Neuronal stem cell (in vitro differentiated cells): ENCODE results near the gene HAX1. TPM values are rescaled to one million over a fixed set of nuclear protein-coding genes. Genes with fewer than 3 reads are reported as not detected.

ENCODE experiments used
- DNase-seq: peaks from one replicate; pipeline ENCODE4 v3.0.0-alpha.2; 2013; ENCODE audit warnings: low spot score
- H2AFZ ChIP-seq: one replicate; pipeline ENCODE4 v1.6.1; 2013; ENCODE audit warnings: mild to moderate bottlenecking, low read length, inconsistent platforms
- H2AK5ac ChIP-seq: 2 replicates; pipeline ENCODE4 v1.6.1; 2013; ENCODE audit warnings: low read depth, mild to moderate bottlenecking, inconsistent platforms, low read length, moderate library complexity, mixed read lengths
- H2BK120ac ChIP-seq: 2 replicates; pipeline ENCODE4 v1.6.1; 2013; ENCODE audit warnings: low read depth, mild to moderate bottlenecking, inconsistent platforms, low read length, moderate library complexity, mixed read lengths
- H2BK12ac ChIP-seq: one replicate; pipeline ENCODE4 v1.6.1; 2013; ENCODE audit warnings: low read length, inconsistent platforms
- H2BK15ac ChIP-seq: 2 replicates; pipeline ENCODE4 v1.6.1; 2013; ENCODE audit warnings: mild to moderate bottlenecking, low read length, inconsistent platforms, mixed read lengths
- H2BK5ac ChIP-seq: one replicate; pipeline ENCODE4 v1.6.1; 2013; ENCODE audit warnings: inconsistent platforms, mild to moderate bottlenecking, low read length, moderate library complexity
- H3K14ac ChIP-seq: one replicate; pipeline ENCODE4 v1.6.1; 2013; ENCODE audit warnings: low read length, inconsistent platforms
- H3K18ac ChIP-seq: 2 replicates; pipeline ENCODE4 v1.6.1; 2013; ENCODE audit warnings: low read length, inconsistent platforms
- H3K23ac ChIP-seq: 2 replicates; pipeline ENCODE4 v1.6.1; 2013; ENCODE audit warnings: low read depth, mild to moderate bottlenecking, mixed read lengths, low read length, inconsistent platforms; ENCODE audit not compliant: poor library complexity
- H3K27ac ChIP-seq: replicated peaks from 3 replicates; pipeline ENCODE4 v1.5.1; 2013; ENCODE audit warnings: low read length, inconsistent platforms
- H3K27me3 ChIP-seq, 3 experiments: 2 replicates each; pipeline ENCODE4 v1.6.1; 2013; ENCODE audit warnings: low read length in 3 of 3, mild to moderate bottlenecking in 2 of 3, inconsistent platforms in 1 of 3, low read depth in 1 of 3, mixed read lengths in 1 of 3, moderate library complexity in 1 of 3; ENCODE audit not compliant: control insufficient read depth in 3 of 3, insufficient read depth in 3 of 3
- H3K36me3 ChIP-seq, 2 donors: replicated peaks in 1 of 2; 2 replicates each; pipeline ENCODE4 v1.6.1; 2013; ENCODE audit warnings: low read length in 2 of 2; ENCODE audit not compliant: control insufficient read depth in 2 of 2, insufficient read depth in 2 of 2
- H3K4ac ChIP-seq: 2 replicates; pipeline ENCODE4 v1.6.1; 2013; ENCODE audit warnings: inconsistent platforms, mild to moderate bottlenecking, low read length, moderate library complexity
- H3K4me1 ChIP-seq, 2 donors: 1 replicate in 1 of 2; 2 replicates in 1 of 2; pipeline ENCODE4 v1.6.1; 2013; ENCODE audit warnings: low read length in 2 of 2, low read depth in 1 of 2; ENCODE audit not compliant: control insufficient read depth in 2 of 2, insufficient read depth in 1 of 2
- H3K4me2 ChIP-seq: one replicate; pipeline ENCODE4 v1.6.1; 2013; ENCODE audit warnings: mild to moderate bottlenecking, low read length, inconsistent platforms; ENCODE audit not compliant: insufficient read depth, poor library complexity, severe bottlenecking
- H3K4me3 ChIP-seq, 2 donors: 2 replicates each; pipeline ENCODE4 v1.5.1; 2013; ENCODE audit warnings: low read length in 2 of 2, mild to moderate bottlenecking in 2 of 2, inconsistent platforms in 1 of 2, moderate library complexity in 1 of 2
- H3K79me1 ChIP-seq: one replicate; pipeline ENCODE4 v1.6.1; 2013; ENCODE audit warnings: low read depth, mild to moderate bottlenecking, inconsistent platforms, low read length, moderate library complexity
- H3K9ac ChIP-seq: one replicate; pipeline ENCODE4 v1.6.1; 2013; ENCODE audit warnings: mild to moderate bottlenecking, low read depth, low read length, inconsistent platforms; ENCODE audit not compliant: poor library complexity
- H3K9me3 ChIP-seq, 2 donors: replicated peaks in 1 of 2; 2 replicates each; pipeline versions ENCODE3 to v1.6.1; 2013; ENCODE audit warnings: low read length in 2 of 2, mild to moderate bottlenecking in 2 of 2, inconsistent platforms in 1 of 2, low read depth in 1 of 2, mixed read lengths in 1 of 2, moderate library complexity in 1 of 2; ENCODE audit not compliant: control insufficient read depth in 2 of 2, insufficient read depth in 1 of 2
- H4K8ac ChIP-seq: one replicate; pipeline ENCODE4 v1.6.1; 2013; ENCODE audit warnings: low read depth, mild to moderate bottlenecking, inconsistent platforms, low read length, moderate library complexity
- H4K91ac ChIP-seq: one replicate; pipeline ENCODE4 v1.6.1; 2013; ENCODE audit warnings: low read length, low read depth, mild to moderate bottlenecking, inconsistent platforms; ENCODE audit not compliant: poor library complexity
- WGBS, 2 donors: extraction: QIAGEN DNeasy Blood & Tissue Kit; methylation state at CpG; one replicate each; pipeline ENCODE4 v1.1.7; 2013; ENCODE audit warnings: missing lambda C conversion rate in 2 of 2, mixed read lengths in 1 of 2; ENCODE audit not compliant: insufficient read length in 2 of 2, insufficient replicate concordance in 1 of 2; ENCODE audit errors: extremely low coverage in 2 of 2; 5-methylcytosine and 5-hydroxymethylcytosine counted together
- small RNA-seq: library from polyadenylated mRNA; stranded (forward); fragments of <200 nt; extraction: miRNeasy Mini kit (QIAGEN cat#:217004); gene quantifications from one replicate; pipeline ENCODE3, GENCODE V24; 2013; ENCODE audit not compliant: insufficient read depth

The HAX1 gene

DNA sequence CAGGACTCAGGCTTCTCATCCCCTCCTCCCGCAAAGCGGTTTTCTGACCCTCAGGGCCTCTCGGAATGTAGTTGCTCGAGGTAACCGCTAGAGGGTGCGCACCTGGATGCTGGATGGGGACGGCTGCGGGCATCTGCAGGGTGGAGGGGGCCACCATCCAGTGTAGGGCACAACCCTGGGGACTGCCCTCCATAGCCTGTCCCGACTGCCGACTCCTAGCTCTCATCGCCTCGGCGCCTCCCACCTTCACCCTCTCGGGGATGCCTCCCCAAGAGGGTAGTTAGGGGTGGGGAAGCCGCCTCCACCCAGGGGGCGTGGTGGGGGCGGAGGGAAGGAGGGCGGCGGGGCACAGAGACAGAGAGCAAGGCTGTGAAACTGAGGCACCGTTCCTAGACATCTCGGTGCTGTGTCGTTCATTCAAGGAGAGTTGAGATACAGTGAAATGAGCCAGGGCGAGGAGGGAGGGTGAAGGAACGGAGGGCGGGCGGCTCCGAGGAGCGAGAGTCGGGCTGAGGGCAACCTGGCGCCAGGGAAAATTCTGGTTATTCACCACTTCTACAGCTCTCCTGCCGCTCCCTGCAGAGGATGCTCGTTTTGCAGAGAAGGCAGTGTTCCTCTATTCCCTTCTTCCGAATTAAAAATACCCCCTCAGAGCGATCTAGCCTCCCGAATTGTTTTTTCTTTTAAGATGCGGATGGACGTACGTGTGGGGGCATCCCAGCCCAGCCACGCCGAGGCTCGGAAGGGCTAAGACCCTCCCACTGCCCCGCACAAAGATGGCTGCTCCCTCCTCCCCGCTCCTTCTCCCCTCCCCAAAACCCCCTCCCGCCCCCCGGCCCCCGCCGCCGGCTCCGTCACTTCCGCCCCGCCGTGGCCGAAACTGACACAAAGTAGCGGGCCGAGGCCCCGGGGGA is 52.5 kb downstream of the HAX1 start, which contains the start of gene ATP8B2:
Gene ATP8B2 (plus strand): TSS at position 857 of the 914 bp plus-strand sequence. CDS start 2,617 bp downstream, outside the sequence.
- Histone ChIP-seq H3K18ac (peak within 1 kb of the TSS; percentile 98), H3K79me1 (peaks cover 8% of the 10 kb centered on the region), H4K8ac (no peak within 1 kb of the TSS), H3K4me3 (peak within 1 kb of the TSS; percentile 68 to 93), H3K9ac (peak within 1 kb of the TSS; percentile 94), H3K9me3 (no peaks in the 10 kb centered on the region), H2AK5ac (peak within 1 kb of the TSS; percentile 77), H3K27me3 (peaks cover 0 to 19% (median 0%) of the 10 kb centered on the region in 3 experiments), H3K23ac (peak within 1 kb of the TSS; percentile 44), H3K4me1 (peaks cover 7 to 25% of the 10 kb centered on the region in 2 donors), H3K14ac (peak within 1 kb of the TSS; percentile 77), H4K91ac (no peak within 1 kb of the TSS), H3K4ac (no peak within 1 kb of the TSS), H2BK5ac (peak within 1 kb of the TSS; percentile 90), H3K27ac (peak within 1 kb of the TSS; percentile 63), H3K36me3 (peaks cover 0 to 14% of the 10 kb centered on the region in 2 donors), H2BK12ac (peak within 1 kb of the TSS; percentile 82), H2BK120ac (peak within 1 kb of the TSS; percentile 36), H2BK15ac (peak within 1 kb of the TSS; percentile 59), H3K4me2 (peak within 1 kb of the TSS; percentile 92), H2AFZ (peak within 1 kb of the TSS; percentile 99)
- peak; percentile 82 for DNase-seq
- WGBS, 2 donors = no CpG with 5 or more reads among the region's 56 CpGs

Small RNA genes within 50 kb of the gene (small RNA-seq; reads per million reads assigned to genes)
- not detected for gene RF00273
- not detected for gene RNU6-121P
- not detected for gene RNU6-239P
- gene SNORA58B = not detected
